GM13977 (cell line): ENCODE results near the gene IL12A.

Experiments used
- DNase-seq: peaks from one replicate; pipeline ENCODE4 v3.0.0; 2012; ENCODE audit warnings: low spot score
- in situ Hi-C: fragments of 300-500 bp; cut with MboI; formaldehyde crosslinking; loops from one replicate; pipeline ENCODE4 v1.12.0; 2022; ENCODE audit warnings: low sequenced_read_pairs, low pct_unique_long_range_greater_than_20kb, mixed read lengths, inconsistent platforms; ENCODE audit not compliant: unreplicated experiment
- TF ChIP-seq, protein P1 (sequence below): IDR thresholded peaks from 2 replicates; pipeline ENCODE4 v1.5.1; 2012; ENCODE audit warnings: mild to moderate bottlenecking, control low read depth; ENCODE audit not compliant: insufficient read depth; ENCODE audit errors: extremely low read depth, missing control alignments

The IL12A gene

DNA sequence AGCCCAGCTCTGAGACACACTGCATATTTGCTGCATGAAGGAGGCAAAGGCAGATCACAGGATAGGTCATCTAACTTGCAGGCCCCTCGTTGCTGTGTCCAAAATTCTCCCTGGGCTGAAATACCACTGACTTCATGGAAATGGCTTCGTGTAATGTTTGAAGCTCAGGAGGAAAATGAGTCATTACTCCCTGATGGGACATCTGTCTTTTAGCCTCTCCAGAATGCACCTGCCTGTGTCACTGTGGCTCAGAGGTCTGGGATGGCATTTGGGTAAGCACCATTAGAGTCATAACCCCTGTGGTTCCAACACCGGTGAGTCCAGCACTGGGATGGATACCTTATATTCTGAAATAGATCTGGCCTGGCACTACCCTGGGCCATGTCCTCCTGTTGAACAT lies 51.5 kb downstream of the IL12A start:
- in situ Hi-C loops = loop anchor here (25.0 kb wide), 1 partner anchor 297 kb away; no protein-coding TSS in a partner anchor
- TF ChIP-seq, protein P1, sequence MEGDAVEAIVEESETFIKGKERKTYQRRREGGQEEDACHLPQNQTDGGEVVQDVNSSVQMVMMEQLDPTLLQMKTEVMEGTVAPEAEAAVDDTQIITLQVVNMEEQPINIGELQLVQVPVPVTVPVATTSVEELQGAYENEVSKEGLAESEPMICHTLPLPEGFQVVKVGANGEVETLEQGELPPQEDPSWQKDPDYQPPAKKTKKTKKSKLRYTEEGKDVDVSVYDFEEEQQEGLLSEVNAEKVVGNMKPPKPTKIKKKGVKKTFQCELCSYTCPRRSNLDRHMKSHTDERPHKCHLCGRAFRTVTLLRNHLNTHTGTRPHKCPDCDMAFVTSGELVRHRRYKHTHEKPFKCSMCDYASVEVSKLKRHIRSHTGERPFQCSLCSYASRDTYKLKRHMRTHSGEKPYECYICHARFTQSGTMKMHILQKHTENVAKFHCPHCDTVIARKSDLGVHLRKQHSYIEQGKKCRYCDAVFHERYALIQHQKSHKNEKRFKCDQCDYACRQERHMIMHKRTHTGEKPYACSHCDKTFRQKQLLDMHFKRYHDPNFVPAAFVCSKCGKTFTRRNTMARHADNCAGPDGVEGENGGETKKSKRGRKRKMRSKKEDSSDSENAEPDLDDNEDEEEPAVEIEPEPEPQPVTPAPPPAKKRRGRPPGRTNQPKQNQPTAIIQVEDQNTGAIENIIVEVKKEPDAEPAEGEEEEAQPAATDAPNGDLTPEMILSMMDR = no peak
- no peak for DNase-seq

DNA sequence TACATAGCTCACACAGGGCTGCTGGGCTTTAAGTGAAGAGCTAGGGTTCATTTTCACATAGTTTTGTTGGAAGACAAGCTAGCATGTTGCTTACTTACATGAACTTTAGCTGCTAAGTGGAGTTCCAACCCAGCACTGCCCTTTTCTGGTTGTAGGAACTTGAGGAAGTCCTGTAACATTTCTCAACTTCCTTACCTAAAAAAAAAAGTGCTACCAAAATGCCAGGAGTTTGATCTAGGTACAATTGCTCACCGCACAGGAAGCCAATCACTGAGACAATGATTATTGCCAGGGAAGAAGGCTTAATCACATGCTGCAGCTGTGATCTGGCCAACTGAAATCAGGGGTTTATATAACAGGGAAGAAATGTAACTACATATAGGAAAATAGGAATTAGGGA lies 52.8 kb downstream of the IL12A start:
- TF ChIP-seq, protein P1 = no peak
- in situ Hi-C loops = loop anchor here (25.0 kb wide), 1 partner anchor 296 kb away; no protein-coding TSS in a partner anchor

DNA sequence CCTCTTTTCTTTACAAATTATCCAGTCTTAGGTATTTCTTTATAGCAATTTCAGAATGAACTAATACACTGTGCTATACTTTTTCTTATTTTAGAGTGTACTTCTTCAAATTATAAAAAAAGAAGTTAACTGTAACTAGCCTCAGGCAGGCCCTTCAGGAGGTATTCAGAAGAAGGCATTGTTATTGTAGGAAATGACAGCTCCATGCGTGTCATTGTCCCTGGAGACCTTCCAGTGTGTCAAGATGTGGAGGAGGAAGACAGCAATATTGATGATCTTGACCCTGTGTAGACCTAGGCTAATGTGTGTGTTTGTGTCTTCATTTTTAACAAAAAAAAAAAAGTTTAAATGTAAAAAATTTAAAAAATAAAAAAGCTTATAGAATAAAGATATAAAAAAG lies 55.5 kb downstream of the IL12A start:
- DNase-seq = no peak
- TF ChIP-seq, protein P1 = no peak
- in situ Hi-C loops = loop anchor here (25.0 kb wide), 1 partner anchor 293 kb away; no protein-coding TSS in a partner anchor

More for the DNA sequence above, 52.8 kb downstream of the IL12A start:
- DNase-seq = no peak
